ENCODE results near the gene PAPPA2. TPM values are rescaled to one million over a fixed set of nuclear protein-coding genes. Genes with fewer than 3 reads are reported as not detected.

The PAPPA2 gene
- total RNA-seq, 4 donors from 2014 or later: under 0.01 to 1.5 TPM; not detected in 2

GRCh38 chr1:176479971-176480370 is 17.0 kb downstream of the PAPPA2 start:
- WGBS, 2 donors: 0 to 8% methylated on average over 2 to 4 of the region's 7 CpGs
- Histone ChIP-seq H3K36me3 (no peaks in the 10 kb centered on the region), H3K4me3 (no peak overlapping the region), H3K9me3 (no peaks in the 10 kb centered on the region), H3K27me3 (no peaks in the 10 kb centered on the region), H3K27ac (no peak overlapping the region), H3K4me1 (no peaks in the 10 kb centered on the region)
- intact Hi-C loops (cut with DNase I): no loop called here
- no peak for TF ChIP-seq POLR2A (IDR thresholded peaks at IDR 0.05)
- TF ChIP-seq, protein P1, sequence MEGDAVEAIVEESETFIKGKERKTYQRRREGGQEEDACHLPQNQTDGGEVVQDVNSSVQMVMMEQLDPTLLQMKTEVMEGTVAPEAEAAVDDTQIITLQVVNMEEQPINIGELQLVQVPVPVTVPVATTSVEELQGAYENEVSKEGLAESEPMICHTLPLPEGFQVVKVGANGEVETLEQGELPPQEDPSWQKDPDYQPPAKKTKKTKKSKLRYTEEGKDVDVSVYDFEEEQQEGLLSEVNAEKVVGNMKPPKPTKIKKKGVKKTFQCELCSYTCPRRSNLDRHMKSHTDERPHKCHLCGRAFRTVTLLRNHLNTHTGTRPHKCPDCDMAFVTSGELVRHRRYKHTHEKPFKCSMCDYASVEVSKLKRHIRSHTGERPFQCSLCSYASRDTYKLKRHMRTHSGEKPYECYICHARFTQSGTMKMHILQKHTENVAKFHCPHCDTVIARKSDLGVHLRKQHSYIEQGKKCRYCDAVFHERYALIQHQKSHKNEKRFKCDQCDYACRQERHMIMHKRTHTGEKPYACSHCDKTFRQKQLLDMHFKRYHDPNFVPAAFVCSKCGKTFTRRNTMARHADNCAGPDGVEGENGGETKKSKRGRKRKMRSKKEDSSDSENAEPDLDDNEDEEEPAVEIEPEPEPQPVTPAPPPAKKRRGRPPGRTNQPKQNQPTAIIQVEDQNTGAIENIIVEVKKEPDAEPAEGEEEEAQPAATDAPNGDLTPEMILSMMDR (IDR thresholded peaks at IDR 0.05): no peak
- DNase-seq: no peak

DNA sequence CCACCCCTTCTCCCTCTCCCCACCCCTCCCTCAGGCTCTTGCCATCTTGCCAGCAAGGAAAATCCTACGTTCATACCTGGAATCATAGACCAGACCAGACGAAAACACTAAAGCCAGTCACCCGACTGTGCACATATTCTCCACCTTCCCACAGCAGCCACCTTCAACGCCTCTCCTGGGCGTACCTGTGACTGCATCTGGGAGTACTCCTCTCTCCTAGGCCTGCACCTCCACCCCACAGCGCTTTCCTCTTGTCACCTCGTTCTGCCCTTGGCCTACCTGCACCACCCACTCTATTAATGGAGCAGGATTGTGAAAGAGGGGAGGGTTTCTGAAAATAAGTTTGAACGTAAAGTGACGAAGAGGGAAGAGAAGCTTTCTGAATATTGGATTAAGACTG is 17.8 kb downstream of the PAPPA2 start:
- no peaks in the 10 kb centered on the region for H3K4me1 ChIP-seq
- no peak for TF ChIP-seq POLR2A (IDR thresholded peaks at IDR 0.05)
- TF ChIP-seq, protein P1 (IDR thresholded peaks at IDR 0.05): no peak
- H3K9me3 ChIP-seq: no peaks in the 10 kb centered on the region
- no peaks in the 10 kb centered on the region for H3K36me3 ChIP-seq
- H3K27ac ChIP-seq: no peak overlapping the region
- intact Hi-C loops (cut with DNase I): no loop called here
- H3K4me3 ChIP-seq: no peak overlapping the region
- 62 to 74% methylated on average over 9 of the region's 9 CpGs for WGBS, 2 donors
- no peaks in the 10 kb centered on the region for H3K27me3 ChIP-seq
- DNase-seq: no peak

GRCh38 chr1:176485083-176485482 is 22.1 kb downstream of the PAPPA2 start:
- H3K4me3 ChIP-seq: no peak overlapping the region
- no peaks in the 10 kb centered on the region for H3K36me3 ChIP-seq
- DNase-seq: no peak
- no peak overlapping the region for H3K27ac ChIP-seq
- WGBS, 2 donors: 60 to 67% methylated on average over 1 of the region's 1 CpG
- H3K4me1 ChIP-seq: no peaks in the 10 kb centered on the region
- TF ChIP-seq, protein P1 (IDR thresholded peaks at IDR 0.05): no peak
- TF ChIP-seq POLR2A (IDR thresholded peaks at IDR 0.05): no peak
- no peaks in the 10 kb centered on the region for H3K27me3 ChIP-seq
- intact Hi-C loops (cut with DNase I): no loop called here
- H3K9me3 ChIP-seq: no peaks in the 10 kb centered on the region

GRCh38 chr1:176494436-176494835 is 31.5 kb downstream of the PAPPA2 start:
- no peak for DNase-seq
- intact Hi-C loops (cut with DNase I): no loop called here
- Histone ChIP-seq H3K9me3 (no peaks in the 10 kb centered on the region), H3K36me3 (no peaks in the 10 kb centered on the region), H3K4me3 (no peak overlapping the region), H3K4me1 (no peaks in the 10 kb centered on the region), H3K27ac (no peak overlapping the region), H3K27me3 (no peaks in the 10 kb centered on the region)
- TF ChIP-seq POLR2A (IDR thresholded peaks at IDR 0.05): no peak
- TF ChIP-seq, protein P1 (IDR thresholded peaks at IDR 0.05): no peak
- WGBS, 2 donors: 57 to 59% methylated on average over 5 of the region's 5 CpGs

DNA sequence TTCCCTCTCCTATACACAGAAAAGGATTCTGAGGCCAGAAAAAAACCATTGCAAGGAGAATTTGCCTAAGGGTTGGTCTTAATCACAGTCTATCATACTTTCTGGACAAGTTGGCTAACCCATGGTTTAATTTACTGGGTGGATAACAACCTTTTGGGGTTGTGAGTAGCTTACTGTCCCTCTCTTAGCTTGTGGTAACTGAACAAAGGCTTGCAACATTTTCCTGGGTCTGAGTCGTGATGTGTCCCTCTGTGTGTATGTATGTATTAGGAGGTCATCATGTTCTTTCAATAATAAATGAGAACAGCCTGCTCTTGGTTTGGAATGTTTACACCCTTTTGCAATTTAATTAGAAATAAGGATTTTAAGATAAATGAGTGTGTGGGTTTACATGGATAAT is 36.7 kb downstream of the PAPPA2 start:
- intact Hi-C loops (cut with DNase I): no loop called here
- DNase-seq: no peak

More for the DNA sequence above, 36.7 kb downstream of the PAPPA2 start:
- Histone ChIP-seq H3K9me3 (no peaks in the 10 kb centered on the region), H3K4me3 (no peak overlapping the region), H3K27me3 (no peaks in the 10 kb centered on the region), H3K27ac (no peak overlapping the region), H3K36me3 (no peaks in the 10 kb centered on the region), H3K4me1 (no peaks in the 10 kb centered on the region)
- TF ChIP-seq POLR2A (IDR thresholded peaks at IDR 0.05): no peak
- TF ChIP-seq, protein P1 (IDR thresholded peaks at IDR 0.05): no peak
- 25 to 38% methylated on average over 1 of the region's 1 CpG for WGBS, 2 donors
